ENCODE data around the gene SLC43A2. TPM values are rescaled to one million over a fixed set of nuclear protein-coding genes. Genes with fewer than 3 reads are reported as not detected.
"Not testable (repeated sequence)": the region's sequence is repeated elsewhere in the genome, so short reads cannot be mapped to it uniquely, and the experiment has no call there.

SLC43A2 gene
- total RNA-seq, 1 experiment from 2014 or later = 3.4 TPM

GRCh38 chr17:1533661-1534325 lies 94.8 kb downstream of the SLC43A2 start:
- DNase-seq (ENCODE audit: low read depth, low spot score) = no peak
- in situ Hi-C loops (cut with HindIII; ENCODE audit: low pct_unique_long_range_greater_than_20kb, low sequenced_read_pairs) = no loop called here

DNA sequence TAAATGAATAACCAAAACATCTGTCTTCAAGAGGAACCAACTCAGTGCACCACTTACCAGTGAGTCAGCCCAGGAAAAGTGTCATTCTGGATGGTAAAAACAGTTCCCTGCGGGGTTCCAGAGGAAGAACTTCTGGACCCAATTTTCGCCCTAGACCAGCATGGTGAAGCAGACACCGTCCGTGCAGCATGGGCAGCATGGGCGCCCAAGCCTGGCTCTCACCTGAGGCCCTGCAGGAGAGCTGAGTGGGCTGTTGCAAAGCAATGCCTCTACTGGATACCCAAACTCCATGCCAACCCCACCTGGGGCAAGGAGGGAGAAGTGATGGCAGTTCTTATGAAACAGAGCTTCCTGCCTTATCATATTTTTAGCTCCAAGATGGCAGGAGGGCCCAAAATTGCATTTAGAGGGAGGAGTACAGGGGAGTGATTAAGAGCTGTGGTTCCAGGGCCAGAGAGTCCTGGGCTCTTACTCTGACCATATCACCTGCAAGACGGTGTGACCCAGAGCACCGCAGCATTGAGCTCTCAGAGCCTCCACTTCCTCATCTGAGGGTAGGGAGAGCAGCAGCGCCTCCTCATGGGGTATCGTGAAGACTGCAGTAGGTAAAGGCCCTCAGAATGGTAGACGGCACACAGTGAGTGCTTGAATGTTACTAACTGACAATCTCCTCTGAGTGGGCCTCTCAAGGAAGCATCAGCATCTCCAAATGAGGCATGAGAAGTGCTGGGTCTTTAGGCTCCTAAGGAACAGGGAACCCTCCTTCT lies 95.6 kb downstream of the SLC43A2 start:
- peak; percentile 60 for DNase-seq (ENCODE audit: low read depth, low spot score)
- in situ Hi-C loops (cut with HindIII; ENCODE audit: low pct_unique_long_range_greater_than_20kb, low sequenced_read_pairs) = no loop called here

- DNase-seq (ENCODE audit: low read depth, low spot score) = no peak
- in situ Hi-C loops (cut with HindIII; ENCODE audit: low pct_unique_long_range_greater_than_20kb, low sequenced_read_pairs) = no loop called here
These were observed 98.8 kb downstream of the SLC43A2 start for GRCh38 chr17:1529863-1530262.

- in situ Hi-C loops (cut with HindIII; ENCODE audit: low pct_unique_long_range_greater_than_20kb, low sequenced_read_pairs) = not testable (repeated sequence)
These were observed 101.8 kb downstream of the SLC43A2 start for GRCh38 chr17:1526876-1527275.

DNA sequence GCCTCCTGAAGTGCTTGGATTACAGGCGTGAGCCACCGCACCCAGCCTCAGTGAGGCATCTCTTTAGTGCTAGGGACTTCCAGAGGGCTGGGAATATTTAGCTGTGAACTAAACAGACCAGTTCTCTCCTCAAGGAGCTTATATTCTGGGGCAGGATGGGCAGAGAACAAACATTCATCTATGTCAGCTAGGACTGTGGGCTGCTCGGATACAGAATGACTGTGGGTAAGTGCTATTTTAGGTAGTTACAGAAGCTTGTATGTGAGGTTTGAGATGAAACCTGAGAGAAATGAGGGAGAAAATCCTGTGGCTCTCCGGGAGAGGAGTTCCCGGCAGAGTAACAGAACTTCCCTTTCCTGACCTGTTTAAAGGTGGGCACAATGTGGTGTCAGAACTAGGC lies 106.0 kb downstream of the SLC43A2 start:
- in situ Hi-C loops (cut with HindIII; ENCODE audit: low pct_unique_long_range_greater_than_20kb, low sequenced_read_pairs) = no loop called here
- DNase-seq (ENCODE audit: low read depth, low spot score) = no peak

More at GRCh38 chr17:1526876-1527275, 101.8 kb downstream of the SLC43A2 start:
- DNase-seq (ENCODE audit: low read depth, low spot score) = not testable (repeated sequence)

- in situ Hi-C loops (cut with HindIII; ENCODE audit: low pct_unique_long_range_greater_than_20kb, low sequenced_read_pairs) = no loop called here
- DNase-seq (ENCODE audit: low read depth, low spot score) = no peak
These were observed 107.5 kb downstream of the SLC43A2 start for GRCh38 chr17:1521086-1521640.

DNA sequence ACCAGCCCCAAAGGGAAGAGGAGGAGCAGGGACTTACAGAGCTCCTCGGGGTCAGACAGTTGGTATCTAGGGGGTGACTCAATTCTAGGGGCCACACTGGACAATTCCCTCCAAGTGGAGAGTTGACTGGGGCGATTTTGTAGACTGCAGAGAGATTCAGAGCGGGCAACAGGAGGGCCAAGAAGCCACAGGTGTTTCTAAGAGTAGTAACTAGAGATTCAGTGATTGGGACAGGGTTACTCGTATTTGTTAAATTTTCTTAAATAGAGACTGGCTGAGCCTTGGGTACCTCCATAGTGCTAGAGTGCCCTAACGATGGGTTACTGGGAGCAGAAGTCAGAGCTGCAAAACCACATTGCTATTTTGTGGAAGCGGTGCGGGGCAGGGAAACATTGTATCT lies 109.0 kb downstream of the SLC43A2 start:
- DNase-seq (ENCODE audit: low read depth, low spot score) = no peak
- in situ Hi-C loops (cut with HindIII; ENCODE audit: low pct_unique_long_range_greater_than_20kb, low sequenced_read_pairs) = no loop called here

Small RNA genes lying within 50 kb of the gene (small RNA-seq; reads per million reads assigned to genes)
- gene RN7SL105P = 0 reads per million in 2 experiments

Other genes with a start within 250 kb of the SLC43A2 start
- gene YWHAE, start 228.6 kb downstream of the SLC43A2 start, total RNA-seq (2014; rRNA removed; shearing (Covaris generic)) = 244 and 257 TPM in 2 replicates
- gene CRK, start 172.6 kb downstream of the SLC43A2 start, total RNA-seq (2014; rRNA removed; shearing (Covaris generic)) = 80.7 and 87.1 TPM in 2 replicates
- 48.6 and 54.6 TPM in 2 replicates for gene MYO1C, start 136.1 kb downstream of the SLC43A2 start, total RNA-seq (2014; rRNA removed; shearing (Covaris generic))
- 33.7 and 41.5 TPM in 2 replicates for gene INPP5K, start 112.2 kb downstream of the SLC43A2 start, total RNA-seq (2014; rRNA removed; shearing (Covaris generic))
- 14.6 and 27.1 TPM in 2 replicates for gene PITPNA, start 66.0 kb downstream of the SLC43A2 start, total RNA-seq (2014; rRNA removed; shearing (Covaris generic))
- 0.11 and 0.16 TPM in 2 replicates for gene SCARF1, start 16.9 kb upstream of the SLC43A2 start, total RNA-seq (2014; rRNA removed; shearing (Covaris generic))
- 10.4 and 12.1 TPM in 2 replicates for gene RILP, start 21.0 kb upstream of the SLC43A2 start, total RNA-seq (2014; rRNA removed; shearing (Covaris generic))
- 62.2 and 67.7 TPM in 2 replicates for gene PRPF8, start 56.0 kb upstream of the SLC43A2 start, total RNA-seq (2014; rRNA removed; shearing (Covaris generic))
- 1.7 and 2.0 TPM in 2 replicates for gene TLCD2, start 81.5 kb upstream of the SLC43A2 start, total RNA-seq (2014; rRNA removed; shearing (Covaris generic))
- gene WDR81, start 95.9 kb upstream of the SLC43A2 start, total RNA-seq (2014; rRNA removed; shearing (Covaris generic)) = 5.5 and 5.6 TPM in 2 replicates
- gene SERPINF2, start 114.0 kb upstream of the SLC43A2 start, total RNA-seq (2014; rRNA removed; shearing (Covaris generic)) = 0.32 and 0.37 TPM in 2 replicates
- 229 and 245 TPM in 2 replicates for gene SERPINF1, start 133.2 kb upstream of the SLC43A2 start, total RNA-seq (2014; rRNA removed; shearing (Covaris generic))
- 10.0 and 12.0 TPM in 2 replicates for gene SMYD4, start 201.1 kb upstream of the SLC43A2 start, total RNA-seq (2014; rRNA removed; shearing (Covaris generic))
- gene RPA1, start 201.2 kb upstream of the SLC43A2 start, total RNA-seq (2014; rRNA removed; shearing (Covaris generic)) = 18.9 and 31.4 TPM in 2 replicates